B cell (primary cell): Measurements from ENCODE around the gene TTC21A. TPM values are rescaled to one million over a fixed set of nuclear protein-coding genes. Genes with fewer than 3 reads are reported as not detected.

Experiments used
- ATAC-seq: fragments of 200-7000 bp; cut with Tn5 transposase; one replicate; pipeline ENCODE4 v1.10.0; 2021; ENCODE audit warnings: low read depth, mild to moderate bottlenecking, moderate number of reproducible peaks, moderate library complexity
- CTCF ChIA-PET: fragments of 350-600 bp; sonication (Branson Sonifier 250); formaldehyde crosslinking; loops from one replicate; lab custom pipeline; 2021; ENCODE audit warnings: antibody characterized with exemption, inconsistent platforms; lab: Charles Lee
- POLR2A ChIA-PET: fragments of 350-600 bp; sonication (Branson Sonifier 250); formaldehyde crosslinking; loops from one replicate; lab custom pipeline; 2021; ENCODE audit warnings: antibody characterized with exemption; lab: Charles Lee
- DNase-seq: peaks from one replicate; pipeline ENCODE4 v3.0.0; 2013
- H2AFZ ChIP-seq: 2 replicates; pipeline ENCODE4 v1.6.1; 2012; ENCODE audit warnings: mild to moderate bottlenecking, low read depth, low read length; ENCODE audit not compliant: insufficient read depth, poor library complexity, severe bottlenecking
- H3K27ac ChIP-seq, 2 donors: 1 replicate in 1 of 2; 2 replicates in 1 of 2; pipeline ENCODE4 v1.5.1; 2012 to 2013; ENCODE audit warnings: low read length in 2 of 2, mild to moderate bottlenecking in 2 of 2, moderate library complexity in 1 of 2
- H3K27me3 ChIP-seq, 4 experiments: fragments of 200-600 bp in 1 of 4; sonication (generic) in 1 of 4; replicated peaks in 1 of 4; 1 replicate in 2 of 4; 2 replicates in 2 of 4; pipeline versions ENCODE4 v1.6.1 to v1.7.0; 2013 to 2016; ENCODE audit warnings: low read length in 3 of 4, mild to moderate bottlenecking in 2 of 4, mixed read lengths in 1 of 4, moderate library complexity in 1 of 4; ENCODE audit not compliant: insufficient read depth in 4 of 4, control insufficient read depth in 3 of 4; ENCODE audit errors: control extremely low read depth in 1 of 4
- H3K36me3 ChIP-seq, 2 experiments: replicated peaks in 1 of 2; 1 replicate in 1 of 2; 2 replicates in 1 of 2; pipeline versions ENCODE4 v1.6.1 to v1.7.1; 2013; ENCODE audit warnings: low read length in 1 of 2; ENCODE audit not compliant: insufficient read depth in 2 of 2, control insufficient read depth in 1 of 2; ENCODE audit errors: control extremely low read depth in 1 of 2, extremely low read depth in 1 of 2
- H3K4me1 ChIP-seq, 2 donors: fragments of 200-600 bp in 1 of 2; sonication (generic) in 1 of 2; 1 replicate in 1 of 2; 2 replicates in 1 of 2; pipeline versions ENCODE4 v1.5.1 to v1.6.1; 2013 to 2017; ENCODE audit warnings: low read length in 2 of 2; ENCODE audit not compliant: control insufficient read depth in 2 of 2, insufficient read depth in 2 of 2
- H3K4me2 ChIP-seq: replicated peaks from 2 replicates; pipeline ENCODE3; 2012; ENCODE audit warnings: mild to moderate bottlenecking, low read depth, low read length; ENCODE audit not compliant: poor library complexity, severe bottlenecking
- H3K4me3 ChIP-seq, 5 experiments: fragments of 200-600 bp in 1 of 5; sonication (generic) in 1 of 5; 1 replicate in 3 of 5; 2 replicates in 2 of 5; pipeline versions ENCODE4 v1.5.1 to v1.7.0; 2011 to 2016; ENCODE audit warnings: low read length in 4 of 5, mild to moderate bottlenecking in 4 of 5, low read depth in 2 of 5, control low read depth in 1 of 5, moderate library complexity in 1 of 5; ENCODE audit not compliant: insufficient read depth in 1 of 5; ENCODE audit errors: control extremely low read depth in 1 of 5, extremely low read depth in 1 of 5
- H3K79me2 ChIP-seq: fragments of 200-600 bp; sonication (generic); one replicate; pipeline ENCODE4 v1.6.0; 2016; ENCODE audit warnings: low read length; ENCODE audit not compliant: control insufficient read depth, insufficient read depth
- H3K9ac ChIP-seq: fragments of 200-600 bp; sonication (generic); 2 replicates; pipeline ENCODE4 v1.6.1; 2017; ENCODE audit warnings: mild to moderate bottlenecking, low read length, moderate library complexity
- H3K9me3 ChIP-seq, 3 donors: one replicate each; pipeline versions ENCODE4 v1.6.1 to v1.7.1; 2013; ENCODE audit warnings: low read length in 2 of 3; ENCODE audit not compliant: control insufficient read depth in 2 of 3, insufficient read depth in 1 of 3; ENCODE audit errors: control extremely low read depth in 1 of 3
- H4K20me1 ChIP-seq: 2 replicates; pipeline ENCODE4 v1.6.0; 2012; ENCODE audit warnings: mild to moderate bottlenecking, low read length; ENCODE audit not compliant: insufficient read depth, control insufficient read depth, poor library complexity, severe bottlenecking
- H3K27ac Mint-ChIP-seq: one replicate; pipeline ENCODE4 v1.8.0; 2021; ENCODE audit warnings: mixed read lengths
- H3K27me3 Mint-ChIP-seq: one replicate; pipeline ENCODE4 v1.8.0; 2021; ENCODE audit warnings: mixed read lengths
- H3K4me1 Mint-ChIP-seq: one replicate; pipeline ENCODE4 v1.8.0; 2021; ENCODE audit warnings: mixed read lengths
- H3K4me3 Mint-ChIP-seq: one replicate; pipeline ENCODE4 v1.8.0; 2021; ENCODE audit warnings: mixed read lengths
- H3K9me3 Mint-ChIP-seq: one replicate; pipeline ENCODE4 v1.8.0; 2022; ENCODE audit warnings: mixed read lengths; ENCODE audit not compliant: insufficient read depth
- EZH2 ChIP-seq: IDR thresholded peaks from 2 replicates; pipeline ENCODE4 v1.6.1; 2012; ENCODE audit warnings: borderline replicate concordance, low read depth, mild to moderate bottlenecking, moderate library complexity, low read length; ENCODE audit not compliant: insufficient read depth, poor library complexity, severe bottlenecking
- WGBS: methylation state at CpG from one replicate; pipeline ENCODE4 v1.1.5; 2013; ENCODE audit warnings: missing lambda C conversion rate; ENCODE audit not compliant: insufficient coverage; 5-methylcytosine and 5-hydroxymethylcytosine counted together
- intact Hi-C: fragments of 100-400 bp; cut with micrococcal nuclease; formaldehyde crosslinking; loops from one replicate; pipeline ENCODE4 v1.10.0; 2022
- polyA plus RNA-seq: library from polyadenylated mRNA; depleted of rRNA; stranded (reverse); fragments of >200 nt; gene quantifications from 2 replicates; pipeline ENCODE4 v1.2.3, GENCODE V29; 2012
- total RNA-seq, 2 donors: library from RNA; stranded (reverse); fragments of 120-200 nt in 1 of 2; gene quantifications; 1 replicate in 1 of 2; 2 replicates in 1 of 2; pipeline versions ENCODE4 v1.2.3 to v1.2.4, GENCODE V29; 2013 to 2022
- TF ChIP-seq, protein P1 (sequence below): fragments of 200-600 bp; IDR thresholded peaks from one replicate; pipeline ENCODE4 v1.8.0; 2022; ENCODE audit warnings: antibody characterized with exemption, mild to moderate bottlenecking

The TTC21A gene
- total and polyA plus RNA-seq, 2 donors (not counting 1 experiment from before 2014, with no cell fraction given), result 49.2 to 106 TPM

GRCh38 chr3:39105687-39106063 lies 1.8 kb upstream of the TTC21A start:
- TF ChIP-seq, protein P1, sequence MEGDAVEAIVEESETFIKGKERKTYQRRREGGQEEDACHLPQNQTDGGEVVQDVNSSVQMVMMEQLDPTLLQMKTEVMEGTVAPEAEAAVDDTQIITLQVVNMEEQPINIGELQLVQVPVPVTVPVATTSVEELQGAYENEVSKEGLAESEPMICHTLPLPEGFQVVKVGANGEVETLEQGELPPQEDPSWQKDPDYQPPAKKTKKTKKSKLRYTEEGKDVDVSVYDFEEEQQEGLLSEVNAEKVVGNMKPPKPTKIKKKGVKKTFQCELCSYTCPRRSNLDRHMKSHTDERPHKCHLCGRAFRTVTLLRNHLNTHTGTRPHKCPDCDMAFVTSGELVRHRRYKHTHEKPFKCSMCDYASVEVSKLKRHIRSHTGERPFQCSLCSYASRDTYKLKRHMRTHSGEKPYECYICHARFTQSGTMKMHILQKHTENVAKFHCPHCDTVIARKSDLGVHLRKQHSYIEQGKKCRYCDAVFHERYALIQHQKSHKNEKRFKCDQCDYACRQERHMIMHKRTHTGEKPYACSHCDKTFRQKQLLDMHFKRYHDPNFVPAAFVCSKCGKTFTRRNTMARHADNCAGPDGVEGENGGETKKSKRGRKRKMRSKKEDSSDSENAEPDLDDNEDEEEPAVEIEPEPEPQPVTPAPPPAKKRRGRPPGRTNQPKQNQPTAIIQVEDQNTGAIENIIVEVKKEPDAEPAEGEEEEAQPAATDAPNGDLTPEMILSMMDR, result no peak
- TF ChIP-seq EZH2, result no peak

DNA sequence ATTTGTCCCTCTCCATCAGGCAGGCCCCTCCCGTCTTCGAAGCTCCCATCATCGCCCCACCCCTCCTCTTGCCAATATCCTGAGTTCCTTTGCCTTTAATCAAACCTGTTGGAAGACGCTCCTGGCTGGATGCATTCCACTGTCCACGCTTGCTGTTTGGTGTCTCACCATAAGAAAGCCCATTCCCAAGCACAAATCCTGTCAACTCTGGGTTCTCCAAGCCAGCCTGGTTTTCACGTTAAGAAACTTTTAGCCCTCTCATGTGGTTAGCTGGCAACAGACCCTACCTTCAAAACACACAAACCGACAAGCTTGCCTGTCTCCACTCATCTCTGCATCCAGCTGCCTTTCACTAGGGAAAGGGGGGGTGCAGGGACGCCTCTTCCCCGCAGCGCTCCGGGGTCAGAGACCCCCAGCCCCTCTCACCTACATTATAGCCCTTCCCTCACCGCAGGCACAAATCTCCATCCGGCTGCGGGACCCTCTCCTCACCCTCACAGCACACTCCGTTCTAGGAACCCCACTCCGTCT lies 1.1 kb upstream of the TTC21A start:
- Mint-ChIP-seq H3K4me3 (peak overlapping the region; percentile 88), H3K27me3 (no peaks in the 10 kb centered on the region), H3K9me3 (no peaks in the 10 kb centered on the region), H3K4me1 (peaks cover 73% of the 10 kb centered on the region), H3K27ac (peak overlapping the region; percentile 80)
- TF ChIP-seq, protein P1, result no peak
- TF ChIP-seq EZH2, result no peak
- Histone ChIP-seq H3K27ac (peak overlapping the region in 1 of 2 donors; percentile 88), H3K9me3 (no peaks in the 10 kb centered on the region), H3K4me1 (peaks cover 41 to 57% of the 10 kb centered on the region in 2 donors), H3K9ac (peak overlapping the region; percentile 97), H4K20me1 (peaks cover 23% of the 10 kb centered on the region), H3K4me3 (peak overlapping the region; percentile 4 to 99 (median 96)), H2AFZ (peak overlapping the region; percentile 96), H3K79me2 (peaks cover 43% of the 10 kb centered on the region), H3K4me2 (peak overlapping the region; percentile 92), H3K36me3 (peaks cover 0 to 25% of the 10 kb centered on the region in 2 experiments), H3K27me3 (no peaks in the 10 kb centered on the region)
- POLR2A ChIA-PET, result interaction anchor here (0.6 to 2.2 kb wide), 3 partner anchors 11 to 48 kb away, joined by 3 to 8 read pairs (median 3); no protein-coding TSS in a partner anchor
- DNase-seq, result no peak
- WGBS, result 38% methylated on average over 13 of the region's 16 CpGs
- no peak for ATAC-seq
- CTCF ChIA-PET, result interaction anchor here (0.7 to 5.0 kb wide), 6 partner anchors 20 to 185 kb away, joined by 3 to 44 read pairs (median 22); no protein-coding TSS in a partner anchor
- intact Hi-C loops, result loop anchor here (5.0 to 10.0 kb wide), 2 partner anchors 276 to 972 kb away; partner anchors contain the start of genes ACAA1, MYD88 and SLC25A38

More at GRCh38 chr3:39105687-39106063, 1.8 kb upstream of the TTC21A start:
- Mint-ChIP-seq H3K27me3 (no peaks in the 10 kb centered on the region), H3K4me1 (peaks cover 77% of the 10 kb centered on the region), H3K4me3 (peak overlapping the region; percentile 88), H3K27ac (peak overlapping the region; percentile 80), H3K9me3 (no peaks in the 10 kb centered on the region)
- POLR2A ChIA-PET, result interaction anchor here (0.6 kb wide), 1 partner anchor 50 kb away, joined by 4 read pairs; no protein-coding TSS in a partner anchor
- DNase-seq, result no peak
- intact Hi-C loops, result loop anchor here (5.0 to 10.0 kb wide), 2 partner anchors 277 to 971 kb away; partner anchors contain the start of genes ACAA1, MYD88 and SLC25A38
- Histone ChIP-seq H3K4me3 (no peak overlapping the region), H3K9me3 (no peaks in the 10 kb centered on the region), H3K79me2 (peaks cover 46% of the 10 kb centered on the region), H3K4me1 (peaks cover 41 to 64% of the 10 kb centered on the region in 2 donors), H3K36me3 (peaks cover 0 to 23% of the 10 kb centered on the region in 2 experiments), H3K27me3 (no peaks in the 10 kb centered on the region), H2AFZ (no peak overlapping the region), H4K20me1 (peaks cover 30% of the 10 kb centered on the region), H3K27ac (peak overlapping the region in 1 of 2 donors; percentile 88), H3K9ac (no peak overlapping the region), H3K4me2 (peak overlapping the region; percentile 92)
- CTCF ChIA-PET, result interaction anchor here (0.7 to 5.0 kb wide), 7 partner anchors 14 to 186 kb away, joined by 3 to 44 read pairs (median 20); no protein-coding TSS in a partner anchor
- no peak for ATAC-seq
- 80% methylated on average over 3 of the region's 3 CpGs for WGBS
